ENCODE data around the gene RMND1.
"Not testable (repeated sequence)": the region's sequence is repeated elsewhere in the genome, so short reads cannot be mapped to it uniquely, and the experiment has no call there.

Gene RMND1

GRCh38 chr6:151455751-151456398, 3.9 kb upstream of the RMND1 start:
- FAIRE-seq, result not testable (repeated sequence)

GRCh38 chr6:151452750-151453427, 963 bp upstream of the RMND1 start:
- no peak for DNase-seq (ENCODE audit: insufficient read length, low spot score)
- no peak for FAIRE-seq

More at GRCh38 chr6:151455751-151456398, 3.9 kb upstream of the RMND1 start:
- DNase-seq (ENCODE audit: insufficient read length, low spot score), result not testable (repeated sequence)

GRCh38 chr6:151451417-151451949, 443 bp downstream of the RMND1 start:
- no peak for DNase-seq (ENCODE audit: insufficient read length, low spot score)
- FAIRE-seq, result no peak

GRCh38 chr6:151450928-151451327, 998 bp downstream of the RMND1 start:
- not testable (repeated sequence) for FAIRE-seq; DNase-seq (ENCODE audit: insufficient read length, low spot score)

DNA sequence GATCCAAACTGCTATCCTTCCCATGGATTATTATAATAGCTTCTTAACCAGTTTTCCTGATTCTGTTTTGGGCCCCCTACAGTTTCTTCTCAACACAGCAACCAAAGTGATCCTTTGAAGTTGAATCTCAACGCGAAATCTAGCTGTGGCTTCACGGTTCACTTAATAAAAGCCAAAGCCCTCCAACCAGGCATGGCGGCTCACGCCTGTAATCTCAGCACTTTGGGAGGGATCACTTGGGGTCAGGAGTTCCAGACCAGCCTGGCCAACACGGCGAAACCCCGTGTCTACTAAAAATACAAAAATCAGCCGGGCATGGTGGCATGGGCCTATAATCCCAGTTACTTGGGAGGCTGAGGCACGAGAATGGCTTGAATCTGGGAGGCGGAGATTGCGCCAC, 3.3 kb downstream of the RMND1 start:
- FAIRE-seq (no peak), DNase-seq (ENCODE audit: insufficient read length, low spot score) (no peak)

DNA sequence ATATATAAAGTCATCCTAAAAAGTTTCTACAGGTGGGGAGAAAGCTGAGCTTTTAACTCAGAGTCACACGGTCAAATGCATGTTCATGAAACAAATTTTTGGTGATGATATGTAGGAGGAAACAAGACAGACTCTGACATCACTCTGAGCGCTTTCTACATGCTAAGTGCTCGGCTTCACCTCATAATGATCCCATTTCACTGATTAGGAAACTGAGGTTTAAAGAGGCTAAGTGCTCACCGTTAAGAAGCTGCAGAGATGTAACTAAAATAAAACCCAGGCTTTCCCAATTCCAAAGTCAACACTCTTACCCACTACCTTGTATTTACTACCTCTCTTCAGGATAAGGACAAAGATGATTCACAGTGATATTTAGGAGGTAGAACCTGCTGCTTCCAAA, 4.7 kb downstream of the RMND1 start:
- DNase-seq (ENCODE audit: insufficient read length, low spot score) (no peak), FAIRE-seq (no peak)

- no peak for FAIRE-seq
- no peak for DNase-seq (ENCODE audit: insufficient read length, low spot score)
Observed at GRCh38 chr6:151445482-151445881, 6.4 kb downstream of the RMND1 start.

DNA sequence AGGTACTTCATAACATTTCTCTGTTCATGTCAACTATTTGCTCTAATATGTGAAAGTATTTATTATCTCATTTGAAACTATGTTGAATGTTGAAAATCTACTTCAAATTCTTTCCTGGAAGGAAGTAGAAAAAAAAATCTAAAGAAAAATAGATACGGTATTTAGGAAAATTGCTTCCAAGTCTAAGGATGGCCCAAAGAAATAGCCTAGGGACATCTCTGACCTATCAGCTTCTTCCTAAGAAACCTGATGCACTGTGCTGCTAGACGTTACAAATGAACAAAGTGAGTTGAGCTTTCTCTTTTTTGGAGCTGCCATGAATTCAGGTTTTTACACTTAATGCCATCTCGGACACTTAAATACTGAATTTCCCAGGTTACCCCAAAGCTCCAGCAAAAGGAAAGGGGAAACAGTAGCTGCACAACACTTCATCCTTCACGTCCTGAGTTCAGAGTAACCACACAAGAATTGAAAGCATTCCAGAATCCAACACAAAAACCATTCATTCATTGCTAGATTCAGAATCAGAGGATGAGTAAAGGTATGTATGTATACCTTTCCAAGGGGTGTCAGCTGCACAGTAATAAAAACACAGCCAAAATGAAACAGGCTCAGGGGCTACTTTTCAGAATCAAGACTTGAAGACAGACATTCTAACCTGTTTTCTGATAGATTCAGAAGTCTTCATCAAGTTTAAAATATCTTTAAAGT, 7.9 kb downstream of the RMND1 start:
- no peak for FAIRE-seq

GRCh38 chr6:151443454-151443853, 8.5 kb downstream of the RMND1 start:
- DNase-seq (ENCODE audit: insufficient read length, low spot score) (no peak), FAIRE-seq (no peak)

More for the DNA sequence above, 7.9 kb downstream of the RMND1 start:
- no peak for DNase-seq (ENCODE audit: insufficient read length, low spot score)

DNA sequence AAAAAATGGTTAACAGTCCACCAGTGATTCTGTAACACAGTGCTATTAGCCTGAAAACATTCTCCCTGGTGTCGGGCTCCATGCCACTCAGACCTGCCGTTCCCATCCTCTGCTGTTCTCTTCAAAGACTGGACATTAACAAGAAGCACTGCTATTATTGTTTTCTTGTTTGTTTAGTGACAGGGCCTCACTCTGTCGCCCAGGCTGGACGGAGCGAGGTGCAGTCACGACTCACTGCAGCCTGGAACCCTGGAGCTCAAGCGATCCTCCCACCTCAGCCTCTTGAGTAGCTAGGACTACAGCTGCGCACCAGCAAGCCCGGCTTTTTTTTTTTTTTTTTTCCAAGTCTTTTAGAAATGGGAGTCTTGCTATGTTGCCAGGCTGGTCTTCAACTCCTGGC, 9.6 kb downstream of the RMND1 start:
- FAIRE-seq, result no peak

GRCh38 chr6:151441390-151442166, 10.3 kb downstream of the RMND1 start:
- FAIRE-seq (no peak), DNase-seq (ENCODE audit: insufficient read length, low spot score) (no peak)

More for the DNA sequence above, 9.6 kb downstream of the RMND1 start:
- DNase-seq (ENCODE audit: insufficient read length, low spot score), result no peak

DNA sequence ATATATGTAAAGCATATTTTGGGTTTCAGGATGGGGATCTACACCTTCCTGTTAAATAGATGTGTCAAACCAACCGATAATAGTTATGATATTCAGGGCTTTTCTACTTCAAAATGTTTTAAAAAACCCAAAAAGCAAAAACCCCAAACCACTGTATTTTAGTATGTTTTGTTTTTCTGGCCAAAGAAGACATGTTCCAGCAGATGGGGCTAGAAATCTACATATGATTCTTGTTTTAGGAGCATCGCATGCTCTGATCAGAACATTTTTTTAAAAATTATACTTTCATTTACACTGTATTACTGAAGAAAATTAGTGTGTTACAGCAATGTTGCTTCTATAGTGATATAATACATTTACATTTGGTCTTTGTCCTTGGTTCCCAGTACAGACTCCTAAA, 11.0 kb downstream of the RMND1 start:
- DNase-seq (ENCODE audit: insufficient read length, low spot score) (no peak), FAIRE-seq (no peak)

- FAIRE-seq, result no peak
Observed at GRCh38 chr6:151440498-151440897, 11.4 kb downstream of the RMND1 start.

GRCh38 chr6:151437401-151437800, 14.5 kb downstream of the RMND1 start:
- no peak for FAIRE-seq
- no peak for DNase-seq (ENCODE audit: insufficient read length, low spot score)

More at GRCh38 chr6:151440498-151440897, 11.4 kb downstream of the RMND1 start:
- no peak for DNase-seq (ENCODE audit: insufficient read length, low spot score)

GRCh38 chr6:151436802-151437201, 15.1 kb downstream of the RMND1 start:
- no peak for DNase-seq (ENCODE audit: insufficient read length, low spot score)
- no peak for FAIRE-seq

DNA sequence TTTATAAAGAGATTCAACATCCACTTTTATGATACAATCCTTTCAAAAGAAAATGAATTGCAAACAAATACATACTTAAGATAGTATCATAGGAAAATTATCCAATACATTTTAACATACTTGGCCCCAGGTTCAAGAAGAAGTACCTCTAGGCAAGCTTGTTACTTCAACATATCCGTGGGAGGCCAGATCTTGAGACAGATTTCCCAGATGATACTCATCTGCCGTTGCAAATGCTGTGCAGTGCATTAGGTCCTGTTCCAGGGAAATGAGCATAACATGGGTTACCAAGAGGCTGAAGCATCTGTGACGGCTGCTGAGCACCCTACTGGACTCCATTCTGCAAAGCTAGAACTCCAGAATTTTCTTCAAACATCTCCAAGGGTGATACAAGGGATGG, 15.6 kb downstream of the RMND1 start:
- no peak for FAIRE-seq
- DNase-seq (ENCODE audit: insufficient read length, low spot score), result no peak

- FAIRE-seq (no peak), DNase-seq (ENCODE audit: insufficient read length, low spot score) (no peak)
Observed at GRCh38 chr6:151434369-151434768, 17.6 kb downstream of the RMND1 start.

DNA sequence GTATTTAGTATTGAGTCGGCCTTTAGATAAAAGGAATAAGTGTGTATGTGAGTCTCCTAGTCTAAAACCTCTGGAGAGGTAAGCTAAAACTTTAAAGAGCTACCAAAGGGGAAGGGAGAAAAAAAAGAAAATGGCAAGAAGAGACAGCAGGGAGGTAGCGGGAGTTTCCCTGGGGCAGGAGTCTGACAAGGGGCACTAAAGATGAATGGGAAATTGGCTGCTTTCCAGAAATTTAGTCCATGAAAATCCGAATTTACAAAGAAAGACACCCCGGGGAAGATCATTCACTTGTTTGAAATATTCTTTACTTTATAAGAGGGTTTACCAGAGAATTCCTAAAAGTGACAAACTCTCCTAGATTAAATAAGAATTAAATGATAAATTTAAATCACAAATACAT, 19.3 kb downstream of the RMND1 start:
- DNase-seq (ENCODE audit: insufficient read length, low spot score) (no peak), FAIRE-seq (no peak)

DNA sequence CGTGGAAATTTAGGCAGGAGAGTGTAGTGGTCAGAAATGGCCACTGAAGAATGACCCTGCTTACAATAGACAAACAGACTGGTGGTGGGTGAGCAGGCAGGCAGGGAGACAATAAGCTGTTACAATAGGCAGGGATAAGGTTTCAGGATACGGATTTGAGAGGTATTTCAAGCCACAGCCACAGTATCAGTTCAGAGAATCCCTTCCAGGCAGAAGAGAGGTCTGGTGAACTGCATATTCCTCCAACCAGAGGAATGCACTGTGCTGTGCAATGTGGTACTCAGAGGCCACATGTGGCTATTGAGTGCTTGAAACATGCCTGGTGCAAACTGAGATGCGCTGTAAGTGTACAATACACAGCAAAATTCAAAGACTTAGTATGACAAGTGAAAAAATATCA, 20.6 kb downstream of the RMND1 start:
- DNase-seq (ENCODE audit: insufficient read length, low spot score) (no peak), FAIRE-seq (no peak)

DNA sequence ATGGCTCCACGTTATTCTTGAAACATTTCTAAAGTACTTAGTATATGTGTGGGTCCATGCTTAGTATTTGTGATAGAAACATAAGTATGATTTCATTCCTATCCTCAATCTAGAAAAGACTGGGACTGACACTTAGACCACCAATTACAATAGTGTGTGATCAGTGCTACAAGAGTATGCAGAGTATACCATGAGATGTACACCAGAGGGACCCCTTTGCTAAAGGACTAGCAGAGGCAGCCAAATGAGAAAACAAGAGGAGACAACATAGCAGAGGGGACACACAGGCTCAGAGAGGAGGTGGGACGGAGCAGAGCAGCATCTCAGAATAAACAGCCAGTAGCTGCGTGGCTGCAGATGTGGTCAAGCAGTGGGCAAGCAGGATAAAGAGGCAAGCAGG, 21.0 kb downstream of the RMND1 start:
- no peak for FAIRE-seq
- DNase-seq (ENCODE audit: insufficient read length, low spot score), result no peak

All from HTR-8/SVneo (cell line).